GM18520 (cell line): Measurements from ENCODE around the gene PCYT1A.
"Not testable (repeated sequence)": the region's sequence is repeated elsewhere in the genome, so short reads cannot be mapped to it uniquely, and the experiment has no call there.

Experiments used
- ATAC-seq: cut with Tn5 transposase; IDR thresholded peaks from one replicate; pipeline ENCODE4 v1.9.1; 2021; ENCODE audit not compliant: unreplicated experiment

Gene PCYT1A

DNA sequence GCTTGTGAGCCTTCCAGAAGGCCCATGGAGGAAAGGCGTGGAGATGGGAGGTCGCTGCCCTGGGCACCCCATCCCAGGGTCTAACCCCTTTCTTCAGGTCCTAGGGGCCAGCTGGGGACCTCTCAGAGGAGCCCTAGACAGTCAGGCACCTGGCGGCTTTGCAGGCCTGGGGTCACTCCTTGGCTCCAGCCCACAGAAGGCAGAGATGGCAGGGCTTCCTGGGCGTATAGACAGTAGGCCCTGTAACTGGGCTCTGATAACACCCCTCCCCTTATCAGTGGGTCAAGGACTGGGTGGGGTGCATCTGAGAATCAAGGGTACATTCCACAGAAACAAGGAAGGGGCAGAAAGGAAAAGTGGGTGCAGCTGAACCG, 93.0 kb downstream of the PCYT1A start:
- no peak for ATAC-seq

DNA sequence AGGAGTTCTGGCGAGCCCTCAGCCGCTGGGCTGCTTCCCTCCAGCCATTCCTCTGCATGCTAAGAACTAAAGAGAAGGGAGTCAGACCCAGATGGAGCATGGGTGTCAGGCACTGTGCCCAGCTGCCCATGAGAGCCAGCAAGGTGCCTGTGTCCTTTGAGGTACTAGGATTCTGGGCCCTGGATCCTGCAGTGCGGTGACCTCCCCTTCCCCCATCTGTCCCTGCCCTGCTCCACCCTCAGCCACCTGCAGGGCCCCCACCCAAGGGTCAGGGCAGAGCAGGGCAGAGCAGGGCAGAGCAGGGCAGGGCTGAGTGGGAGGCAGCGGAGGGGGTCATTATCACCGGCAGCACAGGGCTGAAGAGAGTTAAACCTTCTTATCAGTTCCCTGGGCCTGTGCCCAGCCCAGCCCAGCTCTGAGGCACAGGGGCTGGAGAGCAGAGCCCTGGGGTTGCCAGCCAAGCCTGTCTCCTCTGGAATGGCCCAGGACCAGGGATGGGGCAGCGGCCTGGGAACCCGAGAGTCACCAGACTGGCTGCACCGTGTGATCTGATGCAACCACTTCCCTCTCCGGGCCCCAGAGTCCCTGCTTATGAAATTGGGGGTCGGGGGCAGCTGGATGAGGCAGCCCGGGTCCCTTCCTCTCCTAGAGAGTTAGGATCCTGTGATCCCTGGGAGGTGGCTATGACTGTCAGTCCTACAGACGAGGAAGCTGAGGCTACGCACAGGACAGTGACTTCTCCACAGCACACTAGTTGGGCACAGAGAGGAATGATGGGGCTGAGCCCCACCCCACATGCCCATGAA, 93.6 kb downstream of the PCYT1A start:
- ATAC-seq: no peak

DNA sequence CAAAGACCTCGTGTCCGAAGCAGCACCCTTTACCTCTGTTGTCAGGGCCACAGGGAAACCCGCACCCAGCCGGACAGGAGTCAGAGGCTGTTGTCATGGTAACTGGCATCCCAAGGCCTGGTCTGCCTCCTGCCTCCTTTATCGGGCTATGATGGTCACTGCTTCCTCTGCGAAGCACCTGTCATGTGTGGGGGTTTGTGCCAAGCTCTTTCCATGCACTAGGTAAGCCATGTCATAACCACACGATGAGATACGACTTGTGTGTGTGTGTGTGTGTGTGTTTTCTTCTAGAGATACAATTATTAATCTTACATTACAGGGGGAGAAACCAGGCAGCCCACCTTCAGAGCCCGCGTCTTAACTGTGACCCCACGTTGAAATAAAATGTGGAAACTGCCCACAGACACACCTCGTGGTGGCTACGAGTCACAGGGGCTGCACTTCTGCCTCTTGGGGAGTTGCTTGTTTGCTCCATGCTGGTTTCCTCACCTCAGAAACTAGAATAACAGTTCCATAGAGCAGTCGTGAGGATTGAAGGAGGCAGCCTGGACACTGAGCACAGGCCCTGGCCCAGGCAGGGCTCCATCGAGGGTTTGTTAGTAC, 94.3 kb downstream of the PCYT1A start:
- ATAC-seq: no peak

DNA sequence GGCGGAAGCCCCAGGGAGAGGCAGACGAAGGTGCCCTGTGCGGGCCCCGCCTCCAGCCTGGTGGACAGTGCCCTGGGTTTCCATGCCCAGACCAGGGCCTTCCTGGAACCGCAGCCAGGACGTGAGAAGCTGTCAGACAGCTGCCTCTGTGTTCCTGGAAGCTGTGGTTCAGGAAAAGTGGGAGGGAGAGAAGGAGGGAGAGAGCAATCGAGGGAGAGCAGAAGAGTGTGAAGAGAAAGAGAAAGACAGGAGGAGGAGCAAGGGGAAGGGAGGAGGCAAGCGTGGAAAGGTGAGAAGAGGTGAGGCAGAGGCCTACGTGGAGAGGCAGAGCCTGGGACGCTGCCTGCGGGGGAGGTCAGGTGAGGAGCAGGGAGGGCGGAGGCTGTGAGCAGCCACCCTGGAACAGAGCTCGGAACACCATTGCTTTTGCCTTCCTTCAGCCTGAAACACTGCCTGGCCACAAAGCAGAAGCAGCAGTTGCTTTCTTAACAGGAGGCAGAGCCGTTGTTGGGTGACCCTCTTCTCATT, 94.9 kb downstream of the PCYT1A start:
- ATAC-seq: no peak

DNA sequence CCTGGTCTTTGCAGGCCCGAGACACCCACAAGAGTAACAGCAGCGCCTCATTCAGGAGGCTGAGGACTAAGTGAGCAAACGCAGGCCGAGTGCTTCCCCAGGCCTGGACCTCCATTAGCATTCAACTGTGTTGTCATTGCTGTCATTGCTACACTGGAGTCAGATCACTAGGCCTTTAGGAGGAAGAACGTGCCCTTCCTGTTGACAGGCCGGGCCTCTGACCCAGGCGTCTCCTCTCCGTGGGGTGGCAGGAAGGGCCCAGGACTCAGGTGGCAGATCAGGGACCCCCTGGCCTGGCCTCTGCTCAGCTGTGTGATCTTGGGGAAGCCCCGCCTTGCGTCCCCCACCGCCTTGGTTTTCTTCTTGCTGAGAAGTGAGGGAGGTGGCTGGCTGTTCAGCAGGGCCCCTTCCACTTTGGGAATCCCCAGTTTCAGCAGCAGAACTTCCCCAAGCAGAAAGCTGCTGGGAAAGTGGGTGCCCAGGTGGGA, 95.4 kb downstream of the PCYT1A start:
- ATAC-seq: no peak

DNA sequence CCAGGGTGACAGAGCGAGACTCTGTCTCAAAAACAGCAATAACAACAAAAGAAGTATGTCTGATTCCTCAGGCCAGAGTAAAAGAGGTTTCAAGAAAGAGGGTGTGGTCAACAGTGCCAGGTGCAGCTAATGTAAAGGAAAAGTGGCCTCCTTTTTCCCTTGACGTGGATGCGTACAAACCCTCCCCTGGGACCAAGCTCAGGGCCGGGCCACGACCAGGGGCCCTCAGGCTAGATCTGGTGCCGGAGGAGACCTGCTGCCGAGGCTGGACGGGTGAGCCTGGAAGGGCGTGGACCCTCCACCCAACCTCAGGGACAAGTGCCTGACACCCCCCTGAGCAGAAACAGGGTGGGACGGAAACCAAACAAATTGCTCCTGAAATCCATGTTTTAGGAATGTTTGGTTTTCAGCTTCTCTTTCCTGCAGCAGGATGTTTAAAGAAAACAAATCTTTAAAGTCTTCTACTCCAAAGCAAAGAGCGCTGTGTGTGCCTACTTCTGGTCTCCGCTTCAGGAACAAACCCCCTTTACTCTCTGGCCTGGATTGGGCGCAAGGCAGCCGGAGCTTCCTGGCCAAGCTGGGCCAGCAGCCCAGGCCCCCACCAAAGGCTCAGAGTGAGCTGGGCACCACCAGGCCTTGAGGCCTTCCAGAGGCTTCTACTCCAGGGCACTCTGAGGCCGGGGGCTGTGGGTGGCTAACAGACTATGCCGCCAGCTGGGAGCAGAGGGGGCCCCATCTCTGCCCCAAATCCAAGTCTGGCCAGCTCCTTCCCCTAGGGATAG, 97.8 kb downstream of the PCYT1A start:
- no peak for ATAC-seq

DNA sequence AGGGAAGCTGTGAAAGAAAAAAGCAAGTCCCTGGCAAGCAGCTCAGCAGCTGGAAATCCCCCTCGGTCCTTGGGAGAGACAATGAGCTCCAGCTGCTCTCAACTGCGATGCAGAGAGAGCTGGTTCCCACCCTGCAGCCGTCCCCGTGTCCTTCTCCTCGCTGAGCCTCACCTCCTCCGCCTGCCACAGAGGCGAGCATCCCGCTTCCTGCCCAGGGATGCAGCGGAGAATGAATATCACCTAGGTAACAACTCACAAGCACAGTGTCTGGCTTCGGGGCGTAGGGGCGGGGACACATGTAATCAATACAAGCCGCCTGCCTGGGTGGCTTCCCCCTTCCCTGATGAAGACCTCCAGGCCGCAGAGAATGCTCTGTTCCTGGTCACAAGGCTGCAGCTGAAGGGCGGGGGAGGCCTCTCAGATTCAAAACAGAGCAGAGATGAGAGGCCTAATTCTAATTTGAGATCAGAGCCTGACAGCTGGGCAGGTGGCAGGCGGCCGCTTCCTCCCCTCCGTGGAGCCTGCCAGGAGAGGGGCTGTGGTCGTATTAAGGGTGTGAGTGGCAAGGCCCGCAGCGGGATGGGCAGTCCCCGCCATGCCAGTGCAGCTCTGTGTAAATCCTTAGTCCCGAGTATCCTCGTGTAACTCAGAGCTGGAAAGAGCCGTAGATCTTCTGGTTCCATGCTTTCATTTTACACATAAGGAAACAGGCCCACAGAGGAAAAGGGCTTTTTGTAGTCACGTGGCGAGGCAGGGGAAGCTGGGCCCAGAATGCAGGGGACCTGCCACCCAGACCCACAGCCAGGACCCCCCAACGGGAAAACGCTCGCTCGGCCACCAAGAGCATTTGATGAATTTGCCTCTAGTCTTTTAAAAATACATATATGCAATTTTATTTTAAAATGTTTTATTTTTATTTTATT, 100.6 kb downstream of the PCYT1A start:
- ATAC-seq: peak; percentile 35

DNA sequence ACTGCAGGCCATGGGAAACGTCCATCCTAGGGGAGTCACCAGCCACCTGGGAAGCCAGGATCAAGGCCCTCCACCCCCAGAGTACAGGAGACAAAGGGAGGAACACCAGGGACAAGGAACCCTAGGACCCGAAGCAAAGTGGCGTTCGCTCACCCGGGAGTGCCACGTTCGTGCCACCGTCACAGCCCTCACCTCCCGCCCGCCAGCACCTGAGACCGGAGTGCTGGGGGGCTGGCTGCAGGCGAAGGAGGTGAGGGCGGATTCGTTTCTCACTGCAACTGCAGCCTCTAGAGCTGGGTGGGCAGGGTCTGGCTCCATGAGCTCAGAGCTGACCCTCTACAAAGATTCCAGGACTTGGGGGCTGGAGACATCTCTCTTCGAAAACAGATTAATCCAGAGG, 102.6 kb downstream of the PCYT1A start:
- ATAC-seq: no peak

DNA sequence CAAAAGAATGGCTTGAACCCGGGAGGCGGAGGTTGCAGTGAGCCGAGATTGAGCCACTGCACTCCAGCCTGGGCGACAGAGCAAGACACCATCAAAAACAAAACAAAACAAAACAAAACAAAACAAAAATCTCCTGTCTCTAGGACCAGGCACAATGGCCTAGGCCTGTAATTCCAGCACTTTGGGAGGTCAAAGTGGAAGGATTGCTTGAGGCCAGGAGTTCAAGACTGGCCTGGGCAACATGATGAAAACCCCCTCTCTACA, 103.4 kb downstream of the PCYT1A start:
- ATAC-seq: not testable (repeated sequence)

DNA sequence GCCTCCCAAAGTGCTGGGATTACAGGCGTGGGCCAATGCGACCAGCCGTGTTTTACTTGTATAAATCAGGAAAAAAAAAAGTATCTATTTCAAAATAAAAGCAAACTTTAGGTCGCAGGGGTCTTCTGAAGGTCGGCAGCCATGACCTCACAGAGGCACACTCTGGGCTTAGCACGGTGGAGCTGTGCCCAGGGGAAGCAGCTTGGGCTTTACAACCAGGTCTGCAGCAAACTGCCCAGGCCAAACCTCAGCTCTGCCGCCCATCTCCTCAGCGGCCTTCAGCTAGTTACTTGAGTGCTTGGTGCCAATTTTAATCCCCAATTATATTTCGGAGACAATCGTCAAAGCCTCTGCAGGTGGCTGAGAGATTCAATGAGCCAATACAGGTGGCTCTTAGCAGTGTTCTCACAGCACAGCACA, 106.4 kb downstream of the PCYT1A start:
- ATAC-seq: no peak

DNA sequence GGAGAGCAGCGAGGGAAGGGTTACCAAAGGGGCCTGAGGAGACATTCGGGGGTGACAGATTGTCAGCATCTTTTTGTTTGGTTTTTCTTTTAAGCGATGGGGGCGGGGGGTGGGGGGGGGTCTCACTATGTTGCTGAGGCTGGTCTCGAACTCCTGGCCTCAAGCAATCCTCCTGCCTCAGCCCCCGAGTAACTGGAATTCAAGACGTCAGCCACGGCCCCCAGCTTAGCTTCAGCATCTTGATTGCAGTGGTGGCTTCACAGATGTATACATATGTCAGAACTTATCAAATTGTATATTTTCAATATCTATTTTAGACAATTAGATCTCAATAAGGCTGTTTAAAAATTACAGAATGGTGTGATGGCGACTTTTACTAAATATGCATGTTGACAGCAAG, 107.2 kb downstream of the PCYT1A start:
- ATAC-seq: no peak
